Cardiac fibroblast (primary cell): ENCODE measurements around the gene SEMA6B.

Experiments used
- DNase-seq, 2 donors: peaks; one replicate each; pipeline versions ENCODE4 v3.0.0 to v3.0.0-alpha.2; 2010; ENCODE audit warnings: low read depth in 2 of 2
- H3K4me3 ChIP-seq, 2 donors: replicated peaks in 1 of 2; 1 replicate in 1 of 2; 2 replicates in 1 of 2; pipeline ENCODE4 v1.5.1; 2011; ENCODE audit warnings: low read depth in 2 of 2, low read length in 2 of 2, mild to moderate bottlenecking in 2 of 2, moderate library complexity in 1 of 2
- TF ChIP-seq, protein P1 (sequence below): IDR thresholded peaks from one replicate; pipeline ENCODE4 v1.5.1; 2011; ENCODE audit warnings: low read depth, mild to moderate bottlenecking, low read length, inconsistent platforms

The SEMA6B gene

DNA sequence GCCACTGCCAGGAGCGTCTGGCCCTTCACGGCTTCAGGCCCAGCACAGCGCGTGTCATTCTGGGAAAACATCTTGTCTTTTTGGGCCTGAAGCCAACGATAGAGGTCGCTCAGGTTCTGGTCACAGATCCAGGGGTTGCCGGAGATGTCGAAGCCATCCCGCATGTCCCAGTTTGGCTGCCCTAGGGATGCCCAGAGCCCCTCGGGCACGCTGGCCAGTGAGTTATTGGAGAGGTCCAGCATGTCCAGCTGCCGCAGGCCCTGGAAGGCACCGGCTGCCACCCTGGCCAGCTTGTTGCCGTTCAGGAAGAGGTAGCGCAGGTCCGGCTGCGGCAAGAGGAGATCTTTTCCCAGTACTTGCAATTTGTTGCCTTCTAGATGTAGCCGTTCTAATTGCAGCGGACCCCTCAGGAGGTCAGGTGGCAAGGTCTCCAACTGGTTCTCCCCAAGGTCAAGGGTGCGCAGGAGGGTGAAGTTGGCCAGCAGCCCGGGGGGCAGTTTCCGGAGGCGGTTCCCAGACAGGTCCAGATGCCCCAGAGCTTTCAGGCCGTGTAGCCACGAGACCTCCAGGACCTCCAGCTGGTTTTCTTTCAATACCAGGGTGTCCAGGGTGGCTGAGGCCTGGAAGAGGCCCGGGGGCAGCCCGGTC lies 21.4 kb downstream of the SEMA6B start:
- no peak for DNase-seq
- no peak overlapping the region for H3K4me3 ChIP-seq
- TF ChIP-seq, protein P1, sequence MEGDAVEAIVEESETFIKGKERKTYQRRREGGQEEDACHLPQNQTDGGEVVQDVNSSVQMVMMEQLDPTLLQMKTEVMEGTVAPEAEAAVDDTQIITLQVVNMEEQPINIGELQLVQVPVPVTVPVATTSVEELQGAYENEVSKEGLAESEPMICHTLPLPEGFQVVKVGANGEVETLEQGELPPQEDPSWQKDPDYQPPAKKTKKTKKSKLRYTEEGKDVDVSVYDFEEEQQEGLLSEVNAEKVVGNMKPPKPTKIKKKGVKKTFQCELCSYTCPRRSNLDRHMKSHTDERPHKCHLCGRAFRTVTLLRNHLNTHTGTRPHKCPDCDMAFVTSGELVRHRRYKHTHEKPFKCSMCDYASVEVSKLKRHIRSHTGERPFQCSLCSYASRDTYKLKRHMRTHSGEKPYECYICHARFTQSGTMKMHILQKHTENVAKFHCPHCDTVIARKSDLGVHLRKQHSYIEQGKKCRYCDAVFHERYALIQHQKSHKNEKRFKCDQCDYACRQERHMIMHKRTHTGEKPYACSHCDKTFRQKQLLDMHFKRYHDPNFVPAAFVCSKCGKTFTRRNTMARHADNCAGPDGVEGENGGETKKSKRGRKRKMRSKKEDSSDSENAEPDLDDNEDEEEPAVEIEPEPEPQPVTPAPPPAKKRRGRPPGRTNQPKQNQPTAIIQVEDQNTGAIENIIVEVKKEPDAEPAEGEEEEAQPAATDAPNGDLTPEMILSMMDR, result no peak

GRCh38 chr19:4536798-4537197 lies 22.7 kb downstream of the SEMA6B start:
- no peak overlapping the region for H3K4me3 ChIP-seq

DNA sequence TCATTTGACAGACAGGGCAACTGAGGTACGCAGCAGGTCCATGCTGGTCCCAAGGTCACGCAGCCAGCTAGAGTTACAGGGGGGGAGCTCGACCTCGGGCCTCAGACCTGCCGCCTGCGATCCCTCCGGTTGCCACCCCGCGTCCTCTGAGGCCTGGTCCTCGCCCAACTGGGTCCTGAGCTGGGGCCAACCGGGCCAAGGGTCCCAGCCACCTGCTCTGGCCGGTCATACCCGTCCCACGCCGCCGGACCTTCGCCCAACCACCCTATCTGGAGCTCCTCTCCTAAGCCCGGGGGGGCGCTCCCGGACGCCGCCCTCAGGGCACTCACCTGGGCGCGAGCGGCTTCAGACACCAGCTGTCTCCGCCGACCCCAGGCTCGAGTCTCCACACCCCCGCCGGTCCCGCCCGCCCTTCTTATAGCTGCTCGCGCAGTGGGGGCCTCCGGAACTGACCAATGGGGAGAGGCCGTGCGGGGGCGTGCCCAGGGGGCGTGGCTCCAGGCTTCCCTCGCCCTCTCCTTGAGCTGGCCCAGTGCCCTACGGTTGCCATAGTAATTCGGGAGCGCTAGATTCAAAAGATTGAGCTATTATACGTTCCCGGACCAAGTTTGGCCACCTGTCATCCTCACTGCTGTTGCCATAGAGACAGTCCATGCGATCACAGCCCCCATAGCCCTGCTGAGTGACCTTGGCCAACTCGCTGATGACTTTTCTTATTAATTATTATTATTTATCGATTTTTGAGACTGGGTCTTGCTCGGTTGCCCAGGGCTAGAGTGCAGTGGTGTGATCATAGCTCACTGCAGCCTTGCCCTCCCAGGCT lies 24.4 kb downstream of the SEMA6B start, which contains the start of gene PLIN5:
Gene PLIN5, minus strand, starts transcription at position 389 of the 823 bp plus-strand sequence. CDS start 1,150 bp downstream, outside the sequence.
- TF ChIP-seq, protein P1, result no peak
- peak; percentile 43 to 76 for DNase-seq
- H3K4me3 ChIP-seq, result peak within 1 kb of the TSS in 1 of 2 donors; percentile 26

More at GRCh38 chr19:4536798-4537197, 22.7 kb downstream of the SEMA6B start:
- TF ChIP-seq, protein P1, result no peak
- DNase-seq, result no peak

GRCh38 chr19:4533835-4534424 lies 25.6 kb downstream of the SEMA6B start:
- H3K4me3 ChIP-seq, result no peak overlapping the region
- no peak for DNase-seq
- TF ChIP-seq, protein P1, result no peak

DNA sequence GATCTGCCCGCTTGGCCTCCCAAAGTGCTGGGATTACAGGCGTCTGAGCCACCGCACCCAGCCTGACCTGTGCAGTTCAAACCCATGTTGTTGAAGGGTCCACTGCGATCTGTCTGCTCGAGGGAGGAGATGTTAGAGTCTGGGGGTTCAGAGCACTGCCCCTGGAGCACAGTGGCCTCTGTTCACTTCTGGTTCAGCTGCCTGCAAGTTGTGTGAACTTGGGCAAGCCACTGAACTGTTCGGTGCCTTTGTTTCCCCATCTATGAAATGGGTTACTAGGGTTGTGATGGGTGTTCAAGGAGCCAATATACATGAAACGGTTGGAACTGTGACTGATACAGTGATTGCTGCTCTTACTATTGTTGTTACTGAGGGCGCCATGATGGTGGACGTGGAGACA lies 26.1 kb downstream of the SEMA6B start:
- no peak overlapping the region for H3K4me3 ChIP-seq
- TF ChIP-seq, protein P1, result no peak
- no peak for DNase-seq

GRCh38 chr19:4531562-4532165 lies 27.8 kb downstream of the SEMA6B start:
- no peak for DNase-seq
- H3K4me3 ChIP-seq, result no peak overlapping the region
- TF ChIP-seq, protein P1, result no peak
